Parathyroid adenoma (tissue), 2 donors: ENCODE measurements around the gene EMC7.

Experiments used
- H2AFZ ChIP-seq: fragments of 300-600 bp; sonication (generic); one replicate; pipeline ENCODE4 v1.7.0; 2017; ENCODE audit warnings: antibody characterized with exemption, mild to moderate bottlenecking
- H3K27ac ChIP-seq: fragments of 300-600 bp; sonication (generic); one replicate; pipeline ENCODE4 v1.7.0; 2017
- H3K27me3 ChIP-seq: fragments of 300-600 bp; sonication (generic); one replicate; pipeline ENCODE4 v1.7.0; 2017; ENCODE audit warnings: low read length; ENCODE audit not compliant: control insufficient read depth, insufficient read depth
- H3K36me3 ChIP-seq: fragments of 300-600 bp; sonication (generic); one replicate; pipeline ENCODE4 v1.7.0; 2017; ENCODE audit warnings: low read length; ENCODE audit not compliant: control insufficient read depth, insufficient read depth
- H3K4me1 ChIP-seq: fragments of 300-600 bp; sonication (generic); one replicate; pipeline ENCODE4 v1.7.0; 2017; ENCODE audit warnings: control low read depth
- H3K4me2 ChIP-seq: fragments of 300-600 bp; sonication (generic); one replicate; pipeline ENCODE4 v1.7.0; 2017; ENCODE audit warnings: low read length
- H3K4me3 ChIP-seq: fragments of 300-600 bp; sonication (generic); one replicate; pipeline ENCODE4 v1.7.0; 2017; ENCODE audit warnings: low read depth, low read length
- H3K79me2 ChIP-seq: fragments of 300-600 bp; sonication (generic); one replicate; pipeline ENCODE4 v1.7.0; 2017; ENCODE audit warnings: control low read depth
- H3K9ac ChIP-seq: fragments of 300-600 bp; sonication (generic); one replicate; pipeline ENCODE4 v1.7.0; 2017; ENCODE audit warnings: mild to moderate bottlenecking
- H3K9me3 ChIP-seq: fragments of 300-600 bp; sonication (generic); one replicate; pipeline ENCODE4 v1.7.0; 2017; ENCODE audit warnings: low read length; ENCODE audit not compliant: control insufficient read depth
- TF ChIP-seq, protein P1 (sequence below): fragments of 300-600 bp; sonication (generic); IDR thresholded peaks from one replicate; pipeline ENCODE4 v1.7.0; 2017; ENCODE audit warnings: antibody characterized with exemption, mild to moderate bottlenecking
- donor health status: primary hyperparathyroidism.

Gene EMC7

DNA sequence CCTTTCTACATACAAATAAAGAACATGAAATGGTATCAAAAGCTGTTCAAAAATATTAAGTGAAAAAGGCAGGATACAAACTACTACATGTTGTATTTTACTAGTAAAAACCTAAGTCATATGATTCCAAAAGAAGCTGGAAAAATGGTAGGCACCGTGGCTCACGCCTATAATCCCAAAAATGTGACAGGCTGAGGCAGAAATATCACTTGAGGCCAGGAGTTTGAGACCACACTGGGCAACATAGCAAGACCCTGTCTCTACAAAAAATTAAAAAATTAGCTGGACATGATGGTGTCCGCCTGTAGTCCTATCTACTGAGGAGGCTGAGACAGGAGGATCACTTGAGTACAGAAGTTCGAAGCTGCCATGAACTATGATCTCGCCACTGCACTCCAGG, 1.7 kb downstream of the EMC7 start:
- Histone ChIP-seq H3K4me2 (no peak overlapping the region), H3K4me3 (no peak overlapping the region), H3K27me3 (no peaks in the 10 kb centered on the region), H2AFZ (no peak overlapping the region), H3K9me3 (no peaks in the 10 kb centered on the region), H3K36me3 (no peaks in the 10 kb centered on the region), H3K27ac (no peak overlapping the region), H3K79me2 (peaks cover 12% of the 10 kb centered on the region), H3K9ac (no peak overlapping the region), H3K4me1 (peaks cover 4% of the 10 kb centered on the region)
- TF ChIP-seq, protein P1, sequence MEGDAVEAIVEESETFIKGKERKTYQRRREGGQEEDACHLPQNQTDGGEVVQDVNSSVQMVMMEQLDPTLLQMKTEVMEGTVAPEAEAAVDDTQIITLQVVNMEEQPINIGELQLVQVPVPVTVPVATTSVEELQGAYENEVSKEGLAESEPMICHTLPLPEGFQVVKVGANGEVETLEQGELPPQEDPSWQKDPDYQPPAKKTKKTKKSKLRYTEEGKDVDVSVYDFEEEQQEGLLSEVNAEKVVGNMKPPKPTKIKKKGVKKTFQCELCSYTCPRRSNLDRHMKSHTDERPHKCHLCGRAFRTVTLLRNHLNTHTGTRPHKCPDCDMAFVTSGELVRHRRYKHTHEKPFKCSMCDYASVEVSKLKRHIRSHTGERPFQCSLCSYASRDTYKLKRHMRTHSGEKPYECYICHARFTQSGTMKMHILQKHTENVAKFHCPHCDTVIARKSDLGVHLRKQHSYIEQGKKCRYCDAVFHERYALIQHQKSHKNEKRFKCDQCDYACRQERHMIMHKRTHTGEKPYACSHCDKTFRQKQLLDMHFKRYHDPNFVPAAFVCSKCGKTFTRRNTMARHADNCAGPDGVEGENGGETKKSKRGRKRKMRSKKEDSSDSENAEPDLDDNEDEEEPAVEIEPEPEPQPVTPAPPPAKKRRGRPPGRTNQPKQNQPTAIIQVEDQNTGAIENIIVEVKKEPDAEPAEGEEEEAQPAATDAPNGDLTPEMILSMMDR, result no peak

DNA sequence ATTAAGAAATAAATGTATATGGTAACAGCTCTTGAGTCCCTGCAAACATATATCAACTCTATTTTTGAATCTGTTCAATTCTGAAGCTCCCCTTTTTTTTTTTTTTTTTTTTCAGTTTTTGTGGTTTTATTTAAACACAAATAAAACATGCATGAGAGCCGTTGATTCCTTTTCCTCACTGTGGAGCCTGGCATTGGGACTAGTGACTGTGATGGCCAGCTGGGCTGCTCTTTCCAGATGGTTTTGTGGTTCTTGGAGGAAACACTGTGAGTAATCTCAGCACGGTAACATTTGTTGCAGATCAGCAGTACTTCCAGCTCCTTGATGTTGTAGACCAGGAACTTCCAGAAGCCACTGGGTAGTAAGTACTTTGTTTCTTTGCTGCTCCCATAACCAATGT, 15.9 kb downstream of the EMC7 start:
- Histone ChIP-seq H3K4me3 (no peak overlapping the region), H3K4me1 (no peaks in the 10 kb centered on the region), H3K9me3 (no peaks in the 10 kb centered on the region), H3K79me2 (no peaks in the 10 kb centered on the region), H3K4me2 (no peak overlapping the region), H3K27ac (no peak overlapping the region), H3K36me3 (no peaks in the 10 kb centered on the region), H2AFZ (no peak overlapping the region), H3K9ac (no peak overlapping the region), H3K27me3 (no peaks in the 10 kb centered on the region)
- TF ChIP-seq, protein P1, result no peak

DNA sequence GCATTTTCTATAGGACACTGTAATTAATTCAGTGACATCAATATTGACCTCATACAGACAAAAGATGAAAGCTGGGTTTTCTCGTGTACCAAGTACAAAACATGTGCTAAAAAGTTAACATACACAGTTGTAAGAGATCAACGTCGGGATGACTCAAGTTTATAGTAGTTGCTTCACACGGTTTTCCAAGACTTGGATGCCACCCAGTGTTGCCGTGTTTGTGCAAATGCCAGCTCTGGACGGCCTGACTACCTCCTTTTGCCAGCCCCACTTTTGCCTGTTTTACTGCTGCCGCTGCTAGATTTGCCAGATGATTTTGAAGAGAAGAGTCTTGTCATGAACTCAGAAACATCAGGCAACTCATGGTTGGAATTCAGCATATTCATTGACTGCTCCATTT, 17.6 kb downstream of the EMC7 start:
- Histone ChIP-seq H3K4me2 (no peak overlapping the region), H3K79me2 (no peaks in the 10 kb centered on the region), H3K9ac (no peak overlapping the region), H3K27me3 (no peaks in the 10 kb centered on the region), H3K4me1 (no peaks in the 10 kb centered on the region), H3K4me3 (no peak overlapping the region), H2AFZ (no peak overlapping the region), H3K36me3 (no peaks in the 10 kb centered on the region), H3K9me3 (no peaks in the 10 kb centered on the region), H3K27ac (no peak overlapping the region)
- TF ChIP-seq, protein P1, result no peak

DNA sequence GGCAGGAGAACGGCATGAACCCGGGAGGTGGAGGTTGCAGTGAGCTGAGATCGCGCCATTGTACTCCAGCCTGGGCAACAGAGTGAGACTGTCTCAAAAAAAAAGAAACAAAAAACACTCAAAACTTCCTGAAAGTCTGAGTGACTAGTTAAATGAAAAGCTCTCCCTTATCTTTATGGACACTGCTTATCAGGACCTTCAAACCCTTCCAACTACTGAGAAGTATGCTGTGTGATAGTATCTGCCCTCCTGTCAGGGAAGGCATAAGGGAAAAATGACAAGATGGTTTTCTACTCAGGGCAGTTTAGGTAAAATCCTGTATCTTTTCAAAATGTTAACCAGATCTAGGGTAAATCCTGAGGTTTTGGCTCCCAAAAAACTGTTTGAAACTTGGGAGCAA, 21.8 kb downstream of the EMC7 start:
- no peak overlapping the region for H3K27ac ChIP-seq
- no peaks in the 10 kb centered on the region for H3K27me3 ChIP-seq
- no peak overlapping the region for H3K9ac ChIP-seq
- H3K4me3 ChIP-seq, result no peak overlapping the region
- no peak overlapping the region for H3K4me2 ChIP-seq
- TF ChIP-seq, protein P1, result no peak
- no peaks in the 10 kb centered on the region for H3K79me2 ChIP-seq
- H3K36me3 ChIP-seq, result no peaks in the 10 kb centered on the region
- H3K9me3 ChIP-seq, result no peaks in the 10 kb centered on the region
- H2AFZ ChIP-seq, result no peak overlapping the region
- H3K4me1 ChIP-seq, result no peaks in the 10 kb centered on the region

DNA sequence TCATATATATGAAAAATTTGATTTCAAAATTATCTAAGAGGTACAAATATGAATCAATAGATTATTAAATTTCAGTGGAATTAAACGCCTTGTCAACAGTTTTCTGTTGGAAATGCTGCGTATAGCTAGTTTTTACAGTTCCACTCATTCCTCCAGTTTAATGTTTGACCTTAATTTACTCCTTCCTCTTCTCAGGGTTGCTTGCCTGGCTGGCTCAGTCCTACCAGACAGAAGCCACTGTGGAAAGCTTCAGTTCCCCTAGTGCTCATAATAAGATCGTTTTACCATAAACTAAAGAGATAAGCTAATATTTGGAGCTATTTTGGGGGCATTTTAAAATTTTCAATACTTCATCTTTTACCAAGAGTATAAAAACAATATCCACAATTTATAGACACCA, 22.8 kb downstream of the EMC7 start:
- no peaks in the 10 kb centered on the region for H3K27me3 ChIP-seq
- TF ChIP-seq, protein P1, result no peak
- no peaks in the 10 kb centered on the region for H3K9me3 ChIP-seq
- H3K36me3 ChIP-seq, result no peaks in the 10 kb centered on the region
- H2AFZ ChIP-seq, result no peak overlapping the region
- H3K4me2 ChIP-seq, result no peak overlapping the region
- H3K4me1 ChIP-seq, result no peaks in the 10 kb centered on the region
- H3K4me3 ChIP-seq, result no peak overlapping the region
- H3K79me2 ChIP-seq, result no peaks in the 10 kb centered on the region
- H3K9ac ChIP-seq, result no peak overlapping the region
- H3K27ac ChIP-seq, result no peak overlapping the region
